GM18502 (cell line): ENCODE data around the gene CCR9.

Experiments used
- ATAC-seq: cut with Tn5 transposase; IDR thresholded peaks from one replicate; pipeline ENCODE4 v1.9.1; 2021; ENCODE audit warnings: mild to moderate bottlenecking; ENCODE audit not compliant: unreplicated experiment, poor library complexity

Gene CCR9

DNA sequence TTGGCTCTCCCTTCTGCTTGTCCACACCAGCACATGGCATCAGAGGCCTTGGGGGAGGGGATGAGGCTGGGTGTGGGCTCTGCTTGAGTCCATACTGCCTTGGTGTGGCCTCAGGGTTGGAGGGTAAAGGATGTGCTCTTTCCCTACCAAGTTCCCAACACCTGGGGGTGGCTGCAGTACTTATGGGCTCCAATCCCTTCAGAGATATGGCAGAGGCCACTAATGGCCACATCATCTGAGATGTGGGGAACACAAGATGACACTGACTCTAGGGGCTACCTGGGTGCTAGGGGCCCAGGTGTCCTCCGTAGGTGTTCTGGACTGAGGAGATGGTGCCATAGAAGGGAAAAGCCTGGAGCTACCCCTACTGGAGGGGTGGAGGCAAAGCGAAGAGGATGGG lies 63.8 kb downstream of the CCR9 start:
- ATAC-seq, result no peak

GRCh38 chr3:45950686-45951600 lies 64.6 kb downstream of the CCR9 start:
- no peak for ATAC-seq

DNA sequence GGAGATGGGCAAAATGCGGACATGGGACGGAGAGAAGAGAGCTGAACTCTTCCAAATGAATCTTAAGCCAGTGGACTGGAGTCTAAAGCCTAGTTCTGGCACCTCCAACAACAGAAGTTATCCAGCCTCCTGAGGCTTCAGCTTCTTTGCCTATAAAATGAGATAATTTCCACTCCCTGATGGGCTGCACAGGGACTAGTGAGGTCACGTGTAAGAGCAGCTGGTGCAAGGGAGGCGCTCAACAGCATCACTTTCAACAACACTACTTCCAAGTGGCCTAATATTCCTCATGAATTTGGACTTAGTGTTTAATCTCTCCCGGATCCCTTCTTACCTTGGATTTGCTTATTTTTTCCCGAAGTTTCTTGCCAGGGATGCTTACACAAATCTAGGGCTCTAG lies 65.6 kb downstream of the CCR9 start:
- no peak for ATAC-seq

- ATAC-seq, result no peak
Observed at GRCh38 chr3:45952456-45952855, 66.1 kb downstream of the CCR9 start.
